Uterus (tissue), 4 donors: Measurements from ENCODE around the gene SRRM5. TPM values are rescaled to one million over a fixed set of nuclear protein-coding genes. Genes with fewer than 3 reads are reported as not detected.

ENCODE experiments used
- DNase-seq, 2 donors: peaks; one replicate each; pipeline ENCODE4 v3.0.0-alpha.2; 2019 to 2020
- H3K27ac ChIP-seq, 2 donors: fragments of 200-600 bp; sonication (generic); 1 replicate in 1 of 2; 2 replicates in 1 of 2; pipeline ENCODE4 v1.5.1; 2016 to 2018
- H3K27me3 ChIP-seq, 2 donors: fragments of 200-600 bp; sonication (generic); one replicate each; pipeline ENCODE4 v1.5.1; 2018 to 2019; ENCODE audit warnings: control low read depth in 1 of 2
- H3K36me3 ChIP-seq, 2 donors: fragments of 200-600 bp; sonication (generic); one replicate each; pipeline ENCODE4 v1.5.1; 2019; ENCODE audit warnings: control low read depth in 1 of 2
- H3K4me1 ChIP-seq, 2 donors: fragments of 200-600 bp; sonication (generic); one replicate each; pipeline ENCODE4 v1.5.1; 2018 to 2019; ENCODE audit warnings: control low read depth in 1 of 2
- H3K4me3 ChIP-seq, 2 donors: fragments of 200-600 bp; sonication (generic); 1 replicate in 1 of 2; 2 replicates in 1 of 2; pipeline ENCODE4 v1.5.1; 2018 to 2019; ENCODE audit warnings: mild to moderate bottlenecking in 1 of 2
- H3K9me3 ChIP-seq, 2 donors: fragments of 200-600 bp; sonication (generic); one replicate each; pipeline ENCODE4 v1.5.1; 2019; ENCODE audit warnings: control low read depth in 1 of 2
- POLR2A ChIP-seq, 2 donors: fragments of 450-650 bp; IDR thresholded peaks; one replicate each; pipeline ENCODE4 v1.6.1; 2016; ENCODE audit warnings: antibody characterized with exemption in 2 of 2, mild to moderate bottlenecking in 1 of 2, moderate library complexity in 1 of 2
- intact Hi-C: fragments of 100-400 bp; cut with DNase I; formaldehyde crosslinking; loops from one replicate; pipeline ENCODE4 v1.15.1; 2023; ENCODE audit warnings: low total_unique reads
- total RNA-seq, 4 donors: library from RNA; depleted of rRNA in 3 of 4; stranded (reverse); fragments of >200 nt in 3 of 4; gene quantifications; one replicate each; pipeline versions ENCODE4 v1.1.0 to v1.2.4, GENCODE V29; 2014 to 2023
- TF ChIP-seq, protein P1 (sequence below), 4 experiments: fragments of 200-600 bp in 2 of 4; fragments of 450-650 bp in 2 of 4; sonication (generic) in 2 of 4; IDR thresholded peaks; one replicate each; pipeline ENCODE4 v1.5.1; 2016 to 2019; ENCODE audit warnings: antibody characterized with exemption in 4 of 4, mild to moderate bottlenecking in 2 of 4, moderate library complexity in 1 of 4
- donor health status: DM: yes; HTN: yes; CAD: no.

SRRM5 gene
- total RNA-seq, 4 donors from 2014 or later = 0.58 TPM; not detected in 3

DNA sequence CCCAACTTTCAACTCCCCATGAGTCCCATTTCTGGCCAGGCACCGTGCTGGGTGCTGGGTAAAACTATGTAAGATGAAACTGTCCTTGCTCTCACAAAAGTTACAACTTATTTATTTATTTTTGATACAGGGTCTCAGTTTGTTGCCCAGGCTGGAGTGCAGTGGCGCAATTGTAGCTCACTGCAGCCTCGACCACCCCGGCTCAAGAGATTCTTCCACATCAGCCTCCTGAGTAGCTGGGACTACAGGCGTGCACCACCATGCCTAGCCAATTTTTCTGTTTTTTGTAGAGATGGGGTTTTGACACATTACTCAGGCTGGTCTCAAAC lies 40.6 kb downstream of the SRRM5 start:
- Histone ChIP-seq H3K4me1 (no peaks in the 10 kb centered on the region), H3K4me3 (no peak overlapping the region), H3K36me3 (no peaks in the 10 kb centered on the region), H3K27me3 (no peaks in the 10 kb centered on the region), H3K27ac (no peak overlapping the region), H3K9me3 (no peaks in the 10 kb centered on the region)
- intact Hi-C loops = no loop called here
- no peak for DNase-seq
- no peak for TF ChIP-seq POLR2A (IDR thresholded peaks at IDR 0.05)
- TF ChIP-seq, protein P1, sequence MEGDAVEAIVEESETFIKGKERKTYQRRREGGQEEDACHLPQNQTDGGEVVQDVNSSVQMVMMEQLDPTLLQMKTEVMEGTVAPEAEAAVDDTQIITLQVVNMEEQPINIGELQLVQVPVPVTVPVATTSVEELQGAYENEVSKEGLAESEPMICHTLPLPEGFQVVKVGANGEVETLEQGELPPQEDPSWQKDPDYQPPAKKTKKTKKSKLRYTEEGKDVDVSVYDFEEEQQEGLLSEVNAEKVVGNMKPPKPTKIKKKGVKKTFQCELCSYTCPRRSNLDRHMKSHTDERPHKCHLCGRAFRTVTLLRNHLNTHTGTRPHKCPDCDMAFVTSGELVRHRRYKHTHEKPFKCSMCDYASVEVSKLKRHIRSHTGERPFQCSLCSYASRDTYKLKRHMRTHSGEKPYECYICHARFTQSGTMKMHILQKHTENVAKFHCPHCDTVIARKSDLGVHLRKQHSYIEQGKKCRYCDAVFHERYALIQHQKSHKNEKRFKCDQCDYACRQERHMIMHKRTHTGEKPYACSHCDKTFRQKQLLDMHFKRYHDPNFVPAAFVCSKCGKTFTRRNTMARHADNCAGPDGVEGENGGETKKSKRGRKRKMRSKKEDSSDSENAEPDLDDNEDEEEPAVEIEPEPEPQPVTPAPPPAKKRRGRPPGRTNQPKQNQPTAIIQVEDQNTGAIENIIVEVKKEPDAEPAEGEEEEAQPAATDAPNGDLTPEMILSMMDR (IDR thresholded peaks at IDR 0.05) = no peak

DNA sequence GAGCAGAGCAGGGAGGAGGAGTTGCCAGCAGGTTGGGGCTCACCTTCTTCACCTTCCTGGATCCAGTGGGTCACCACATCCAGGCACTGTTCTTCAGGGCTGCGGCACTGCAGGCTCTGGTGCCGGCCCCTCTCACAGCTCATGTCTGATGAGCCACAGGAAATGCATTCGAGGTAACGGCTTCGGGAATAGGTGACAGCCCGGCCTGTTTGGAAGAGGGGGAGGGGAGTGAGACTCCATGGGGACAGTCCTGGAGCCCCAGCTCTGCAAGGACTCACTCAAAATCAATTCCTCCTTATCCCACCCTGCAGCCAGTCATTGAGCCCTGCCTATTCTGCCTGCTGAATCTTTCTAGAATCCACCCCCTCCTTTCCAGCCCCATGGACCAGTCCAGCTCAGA lies 44.5 kb downstream of the SRRM5 start:
- Histone ChIP-seq H3K4me1 (no peaks in the 10 kb centered on the region), H3K36me3 (no peaks in the 10 kb centered on the region), H3K27ac (no peak overlapping the region), H3K27me3 (no peaks in the 10 kb centered on the region), H3K4me3 (no peak overlapping the region), H3K9me3 (no peaks in the 10 kb centered on the region)
- no peak for DNase-seq
- TF ChIP-seq, protein P1 (IDR thresholded peaks at IDR 0.05) = no peak
- TF ChIP-seq POLR2A (IDR thresholded peaks at IDR 0.05) = no peak
- intact Hi-C loops = no loop called here

DNA sequence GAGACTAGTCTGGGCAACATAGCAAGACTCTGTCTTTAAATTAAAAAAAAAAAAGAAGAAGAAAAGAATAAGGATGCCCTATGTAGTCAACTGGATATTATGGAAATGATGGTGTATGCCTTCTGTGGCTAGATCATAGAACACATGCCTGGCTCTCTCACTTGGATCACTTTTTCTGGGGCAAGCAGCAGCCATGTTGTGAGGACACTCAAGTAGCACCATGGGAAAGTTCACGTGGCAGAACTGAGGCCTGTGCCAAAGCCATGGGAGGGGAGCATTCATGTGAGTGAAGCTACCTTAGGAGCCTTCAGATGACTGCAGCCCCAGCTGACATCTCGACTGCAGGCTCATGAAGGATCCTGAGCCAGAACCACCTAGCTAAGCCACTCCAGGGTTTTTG lies 46.1 kb downstream of the SRRM5 start:
- H3K4me3 ChIP-seq = no peak overlapping the region
- intact Hi-C loops = no loop called here
- H3K36me3 ChIP-seq = no peaks in the 10 kb centered on the region
- no peaks in the 10 kb centered on the region for H3K4me1 ChIP-seq
- H3K27ac ChIP-seq = no peak overlapping the region
- H3K9me3 ChIP-seq = no peaks in the 10 kb centered on the region
- DNase-seq = no peak
- no peaks in the 10 kb centered on the region for H3K27me3 ChIP-seq
- TF ChIP-seq, protein P1 (IDR thresholded peaks at IDR 0.05) = no peak

DNA sequence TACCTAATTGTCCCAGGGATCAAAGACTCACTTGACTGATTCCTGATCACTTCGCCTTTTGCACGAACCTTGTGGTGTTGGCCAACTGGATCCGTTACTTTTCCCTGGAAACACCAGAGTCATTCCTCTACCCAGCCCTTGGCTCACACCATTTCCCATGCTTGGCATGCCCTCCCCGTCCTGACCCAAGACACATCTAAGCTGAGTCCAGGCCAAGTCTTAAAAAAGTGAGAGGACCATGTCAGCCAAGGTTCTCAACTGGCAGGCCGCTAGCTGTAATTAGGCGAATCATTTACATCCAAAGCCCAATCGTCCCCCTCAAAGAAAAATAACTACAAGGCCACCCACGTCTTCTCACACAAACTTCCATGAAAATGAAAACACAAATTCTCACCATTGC lies 46.6 kb downstream of the SRRM5 start:
- no peaks in the 10 kb centered on the region for H3K9me3 ChIP-seq
- no peak overlapping the region for H3K4me3 ChIP-seq
- TF ChIP-seq, protein P1 (IDR thresholded peaks at IDR 0.05) = no peak
- no peak for TF ChIP-seq POLR2A (IDR thresholded peaks at IDR 0.05)
- no peaks in the 10 kb centered on the region for H3K36me3 ChIP-seq
- no peak overlapping the region for H3K27ac ChIP-seq
- H3K27me3 ChIP-seq = no peaks in the 10 kb centered on the region
- H3K4me1 ChIP-seq = no peaks in the 10 kb centered on the region
- DNase-seq = no peak
- intact Hi-C loops = no loop called here

DNA sequence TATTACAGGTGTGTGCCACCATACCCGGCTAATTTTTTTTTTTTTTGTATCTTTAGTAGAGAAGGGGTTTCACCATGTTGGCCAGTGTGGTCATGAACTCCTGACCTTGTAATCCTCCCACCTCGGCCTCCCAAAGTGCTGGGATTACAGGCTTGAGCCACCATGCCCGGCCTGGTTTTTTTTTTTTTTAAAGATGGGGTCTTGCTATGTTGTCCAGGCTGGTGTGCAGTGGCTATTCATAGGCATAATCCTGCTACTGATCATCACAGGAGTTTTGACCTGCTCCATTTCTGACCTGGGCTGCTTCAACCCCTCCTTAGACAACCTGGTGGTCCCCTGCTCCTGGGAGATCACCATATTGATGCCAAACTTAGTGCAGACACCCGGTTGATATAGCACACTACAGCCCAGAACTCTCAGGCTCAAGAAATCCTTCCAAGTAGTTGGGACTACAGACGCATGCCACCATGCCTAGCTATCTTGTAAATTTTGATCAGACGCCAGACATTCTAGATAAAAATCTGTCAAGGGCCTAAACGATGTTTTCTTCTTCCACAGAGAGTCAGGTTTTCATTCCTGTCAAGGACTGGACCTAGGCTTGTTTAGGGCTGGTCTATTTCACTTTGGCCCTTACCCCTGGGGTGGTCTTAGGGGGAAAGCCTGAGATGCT lies 48.5 kb downstream of the SRRM5 start:
- TF ChIP-seq, protein P1 (IDR thresholded peaks at IDR 0.05) = no peak
- no peak for TF ChIP-seq POLR2A (IDR thresholded peaks at IDR 0.05)
- DNase-seq = no peak
- no peaks in the 10 kb centered on the region for H3K4me1 ChIP-seq
- intact Hi-C loops = loop anchor here (5.0 kb wide), 1 partner anchor 38 kb away; no protein-coding TSS in a partner anchor
- H3K27me3 ChIP-seq = no peaks in the 10 kb centered on the region
- no peak overlapping the region for H3K27ac ChIP-seq
- H3K4me3 ChIP-seq = no peak overlapping the region
- H3K9me3 ChIP-seq = no peaks in the 10 kb centered on the region
- no peaks in the 10 kb centered on the region for H3K36me3 ChIP-seq
